ENCODE data around the gene IGF1.

DNA sequence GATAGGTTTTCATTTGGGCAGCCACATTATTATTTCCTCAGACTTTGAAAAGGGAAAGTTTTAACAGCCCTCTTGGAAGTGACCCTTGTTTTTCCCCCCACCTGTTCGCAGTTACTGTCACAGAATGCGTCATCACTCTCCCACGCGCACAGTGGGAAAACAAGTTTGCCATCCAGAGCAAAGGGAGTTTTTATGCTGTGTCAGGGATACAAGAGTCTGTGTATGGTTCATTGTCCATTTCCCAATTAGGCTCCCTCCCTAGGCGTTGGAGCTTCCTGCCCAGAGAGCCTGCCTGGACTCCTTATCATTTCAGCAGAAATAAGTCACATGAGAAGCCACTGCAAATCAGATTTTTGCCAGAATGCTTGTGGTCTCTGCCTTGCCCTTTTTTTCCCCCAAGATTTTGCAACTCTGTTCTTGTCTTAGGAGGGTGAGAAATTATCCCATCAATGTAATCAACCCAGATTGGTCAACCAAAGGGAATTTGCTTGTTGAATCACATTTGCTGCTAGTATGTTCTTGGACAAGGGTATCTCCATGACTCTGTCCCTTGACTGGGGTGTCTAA, 104.1 kb downstream of the IGF1 start:
- TF ChIP-seq, protein P1, sequence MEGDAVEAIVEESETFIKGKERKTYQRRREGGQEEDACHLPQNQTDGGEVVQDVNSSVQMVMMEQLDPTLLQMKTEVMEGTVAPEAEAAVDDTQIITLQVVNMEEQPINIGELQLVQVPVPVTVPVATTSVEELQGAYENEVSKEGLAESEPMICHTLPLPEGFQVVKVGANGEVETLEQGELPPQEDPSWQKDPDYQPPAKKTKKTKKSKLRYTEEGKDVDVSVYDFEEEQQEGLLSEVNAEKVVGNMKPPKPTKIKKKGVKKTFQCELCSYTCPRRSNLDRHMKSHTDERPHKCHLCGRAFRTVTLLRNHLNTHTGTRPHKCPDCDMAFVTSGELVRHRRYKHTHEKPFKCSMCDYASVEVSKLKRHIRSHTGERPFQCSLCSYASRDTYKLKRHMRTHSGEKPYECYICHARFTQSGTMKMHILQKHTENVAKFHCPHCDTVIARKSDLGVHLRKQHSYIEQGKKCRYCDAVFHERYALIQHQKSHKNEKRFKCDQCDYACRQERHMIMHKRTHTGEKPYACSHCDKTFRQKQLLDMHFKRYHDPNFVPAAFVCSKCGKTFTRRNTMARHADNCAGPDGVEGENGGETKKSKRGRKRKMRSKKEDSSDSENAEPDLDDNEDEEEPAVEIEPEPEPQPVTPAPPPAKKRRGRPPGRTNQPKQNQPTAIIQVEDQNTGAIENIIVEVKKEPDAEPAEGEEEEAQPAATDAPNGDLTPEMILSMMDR (IDR thresholded peaks at IDR 0.05): no peak
- TF ChIP-seq POLR2A (IDR thresholded peaks at IDR 0.05): no peak
- no peak for TF ChIP-seq POLR2AphosphoS5 (IDR thresholded peaks at IDR 0.05)
- no peak for TF ChIP-seq EP300 (IDR thresholded peaks at IDR 0.05)

Data from upper lobe of left lung (tissue), 4 donors.